ENCODE measurements around the gene SCAF8. TPM values are rescaled to one million over a fixed set of nuclear protein-coding genes. Genes with fewer than 3 reads are reported as not detected.
A peak's percentile ranks its signal among the peaks of the same experiment; 100 is the strongest.

Gene SCAF8
- polyA plus RNA-seq, 3 donors, result 53.9 to 65.8 (median 57.9) TPM

DNA sequence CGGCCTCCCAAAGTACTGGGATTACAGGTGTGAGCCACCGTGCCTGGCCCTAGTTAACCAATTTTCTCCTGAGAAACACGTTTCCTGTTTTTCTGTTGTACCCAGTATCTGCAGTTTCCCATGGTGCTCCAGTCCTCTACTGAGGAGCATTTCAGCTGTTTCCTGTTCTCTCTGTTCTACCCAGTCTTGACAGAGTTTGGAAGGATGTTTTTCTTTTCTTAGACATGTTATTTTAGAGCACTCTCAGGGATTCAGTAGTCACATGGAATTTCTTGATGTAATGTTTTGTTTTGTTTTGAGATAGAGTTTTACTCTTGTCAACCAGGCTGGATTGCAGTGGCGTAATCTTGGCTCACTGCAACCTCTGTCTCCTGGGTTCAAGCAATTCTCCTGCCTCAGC is 132.1 kb downstream of the SCAF8 start:
- no peak for DNase-seq (ENCODE audit: extremely low read depth in 1 of 11, low read depth in 9 of 11, low spot score in 4 of 11)

GRCh38 chr6:154868143-154868594 is 135.0 kb downstream of the SCAF8 start:
- peak in 1 of 11 donors; percentile 61 for DNase-seq (ENCODE audit: extremely low read depth in 1 of 11, low read depth in 9 of 11, low spot score in 4 of 11)

DNA sequence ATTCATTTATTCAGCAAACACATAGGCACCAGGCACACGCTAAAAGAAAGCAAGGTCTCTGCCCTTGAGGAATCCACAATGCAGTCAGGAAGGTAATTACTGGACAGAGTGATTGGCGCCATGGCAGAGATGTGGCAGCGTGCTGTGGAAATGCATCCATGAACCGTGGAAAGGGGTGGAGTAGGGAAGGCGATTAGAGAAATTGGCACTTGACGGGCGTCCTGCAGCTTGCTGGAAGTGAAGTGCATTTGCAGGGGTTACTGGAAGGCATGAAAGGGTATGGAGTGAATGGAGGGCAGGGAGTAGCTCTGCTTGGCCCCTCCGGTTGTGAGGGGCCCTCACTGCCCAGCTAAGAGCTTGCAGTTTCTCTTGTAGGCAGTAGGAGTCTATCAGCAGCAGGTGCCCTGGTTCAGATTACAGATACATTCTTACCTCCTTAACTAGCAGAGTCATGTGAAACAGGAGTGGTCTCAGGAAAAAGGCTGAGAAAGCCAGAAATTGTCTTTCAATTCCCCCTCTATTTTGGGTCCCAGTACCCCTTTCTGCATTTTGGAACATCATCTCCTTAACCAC is 139.4 kb downstream of the SCAF8 start:
- no peak for DNase-seq (ENCODE audit: extremely low read depth in 1 of 11, low read depth in 9 of 11, low spot score in 4 of 11)

GRCh38 chr6:154873546-154873945 is 140.3 kb downstream of the SCAF8 start:
- no peak for DNase-seq (ENCODE audit: extremely low read depth in 1 of 11, low read depth in 9 of 11, low spot score in 4 of 11)

- no peak for DNase-seq (ENCODE audit: extremely low read depth in 1 of 11, low read depth in 9 of 11, low spot score in 4 of 11)
These were observed 141.8 kb downstream of the SCAF8 start for GRCh38 chr6:154874773-154875592.

GRCh38 chr6:154876486-154877280 is 143.5 kb downstream of the SCAF8 start:
- DNase-seq (ENCODE audit: extremely low read depth in 1 of 11, low read depth in 9 of 11, low spot score in 4 of 11), result no peak

GRCh38 chr6:154878871-154879491 is 145.8 kb downstream of the SCAF8 start:
- no peak for DNase-seq (ENCODE audit: extremely low read depth in 1 of 11, low read depth in 9 of 11, low spot score in 4 of 11)

DNA sequence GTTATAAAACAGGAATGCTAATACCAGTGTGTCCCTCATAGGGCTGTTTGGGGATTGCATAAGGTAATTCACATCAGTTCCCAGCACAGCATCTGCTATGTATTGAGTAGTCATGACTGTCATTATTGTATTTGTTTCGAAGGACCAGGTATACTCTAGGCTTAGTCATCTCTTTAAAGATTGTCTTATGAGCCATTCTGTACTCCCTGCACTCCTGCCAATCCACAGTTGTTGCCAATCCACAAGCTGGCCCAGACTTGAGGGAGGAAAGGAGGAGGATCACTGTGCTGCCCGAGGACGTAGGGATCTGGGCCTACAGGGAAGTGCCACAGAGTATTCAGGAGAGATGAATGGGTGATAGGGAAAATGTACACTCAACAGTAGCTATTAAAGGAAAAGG is 148.9 kb downstream of the SCAF8 start:
- no peak for DNase-seq (ENCODE audit: extremely low read depth in 1 of 11, low read depth in 9 of 11, low spot score in 4 of 11)

Other genes starting within 250 kb of the SCAF8 start
- gene CNKSR3, start 222.7 kb upstream of the SCAF8 start, polyA plus RNA-seq (ENCODE audit: insufficient read length in 3 of 3), result 10 to 100 TPM; 54.0 to 67.3 (median 59.1) TPM

Measured in renal cortex interstitium (tissue), 11 donors.